GM19468 (cell line): ENCODE data around the gene WFS1.

Experiments
- ATAC-seq: cut with Tn5 transposase; IDR thresholded peaks from one replicate; pipeline ENCODE4 v1.9.1; 2021; ENCODE audit warnings: mild to moderate bottlenecking, moderate library complexity, moderate number of reproducible peaks; ENCODE audit not compliant: unreplicated experiment; ENCODE audit errors: extremely low read depth

WFS1 gene

DNA sequence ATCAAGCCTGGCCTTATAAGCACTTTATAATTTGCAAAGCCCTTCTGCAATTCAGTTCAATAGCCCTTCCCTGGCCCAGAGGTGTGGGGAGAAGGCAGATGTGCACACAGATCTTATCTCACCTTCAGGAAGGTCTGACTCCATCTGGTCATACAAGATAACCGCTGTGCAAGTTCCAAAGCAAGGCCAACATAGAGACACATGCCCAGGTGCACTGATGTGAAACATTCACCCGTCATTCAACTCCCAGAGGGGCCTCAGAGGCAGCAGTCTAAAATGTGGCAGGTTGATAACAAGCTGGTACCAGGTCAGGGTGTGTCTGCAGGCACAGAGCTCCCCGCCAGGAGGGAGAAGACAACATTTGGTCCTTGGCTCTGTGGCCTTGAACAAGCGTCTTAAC, 10.9 kb upstream of the WFS1 start:
- peak; percentile 32 for ATAC-seq

- no peak for ATAC-seq
Measured at GRCh38 chr4:6259886-6260285, 9.8 kb upstream of the WFS1 start.

DNA sequence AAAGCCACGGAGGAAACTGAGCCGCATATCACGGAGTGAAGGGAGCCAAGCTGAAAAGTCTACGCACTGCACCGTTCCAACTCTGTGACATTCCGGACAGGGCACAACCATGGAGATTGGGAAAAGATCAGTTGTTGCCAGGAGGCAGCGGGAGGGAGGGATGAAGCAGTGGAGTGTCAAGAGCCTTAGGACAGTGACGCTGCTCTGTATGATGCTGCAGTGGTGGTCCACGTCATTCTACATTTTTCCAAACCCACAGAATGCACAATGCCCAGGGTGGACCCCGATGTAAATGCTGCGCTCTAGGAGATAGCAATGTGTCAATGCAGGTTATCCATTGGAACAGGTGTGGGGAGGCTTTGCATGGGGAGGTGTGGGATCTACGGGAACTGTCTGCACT, 7.5 kb upstream of the WFS1 start:
- ATAC-seq = no peak

- ATAC-seq = no peak
Measured at GRCh38 chr4:6262847-6263487, 6.7 kb upstream of the WFS1 start.

DNA sequence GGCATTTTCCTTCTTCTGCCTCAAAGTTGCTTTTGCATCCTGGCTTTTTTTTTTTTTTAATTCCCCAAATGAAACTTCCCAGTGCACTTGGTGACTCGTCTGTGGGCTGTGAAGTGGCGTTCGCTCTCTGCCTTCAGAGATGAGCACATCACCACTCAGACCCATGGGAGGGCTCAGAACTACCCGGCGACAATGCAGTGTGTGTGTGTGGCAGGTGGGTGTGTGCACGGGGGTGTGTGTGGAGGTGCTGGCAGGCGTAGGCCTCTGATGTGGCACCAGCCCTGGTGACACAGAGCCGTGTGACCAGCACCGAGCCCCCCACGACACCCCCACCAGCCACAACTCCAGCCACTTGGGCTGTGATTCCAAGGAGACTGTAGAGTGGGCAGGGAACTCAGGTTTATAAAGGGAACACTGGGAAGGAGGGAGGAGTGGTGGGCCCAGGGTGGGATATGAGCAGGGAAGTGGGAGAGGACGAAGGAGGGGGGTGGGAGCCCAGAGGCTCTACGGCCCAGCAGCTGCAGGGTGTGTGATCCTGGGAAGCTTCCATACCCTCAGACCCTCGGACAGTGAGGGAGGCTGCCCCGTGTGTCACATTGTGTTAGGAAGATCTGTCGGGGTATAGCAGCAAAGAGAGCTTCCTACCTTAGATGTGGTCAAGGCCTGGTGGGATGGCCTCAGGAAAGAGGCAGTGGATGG, 6.0 kb upstream of the WFS1 start:
- no peak for ATAC-seq

GRCh38 chr4:6264225-6264540, 5.5 kb upstream of the WFS1 start:
- ATAC-seq = no peak

- no peak for ATAC-seq
Measured at GRCh38 chr4:6265546-6265945, 4.1 kb upstream of the WFS1 start.

DNA sequence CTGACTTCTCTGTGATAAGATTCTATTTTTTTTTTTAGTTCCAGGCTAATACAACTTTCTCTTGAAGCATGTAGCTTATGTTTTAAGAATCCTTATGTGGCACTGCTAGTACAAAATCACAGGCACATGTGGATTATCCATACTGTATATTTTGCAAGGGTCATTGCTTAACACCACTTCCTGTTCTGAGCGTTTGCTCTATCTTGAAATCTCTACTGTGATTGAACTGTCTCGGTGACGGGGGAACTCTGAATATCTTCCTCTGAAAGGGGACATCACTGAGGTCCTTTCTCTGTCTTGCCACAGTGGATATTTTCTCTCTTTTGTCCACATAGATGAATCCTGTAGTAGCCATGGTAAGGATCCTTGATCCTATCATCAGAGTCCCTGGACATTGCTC, 2.1 kb upstream of the WFS1 start:
- ATAC-seq = no peak

- no peak for ATAC-seq
Measured at GRCh38 chr4:6268650-6269615, 717 bp upstream of the WFS1 start.

DNA sequence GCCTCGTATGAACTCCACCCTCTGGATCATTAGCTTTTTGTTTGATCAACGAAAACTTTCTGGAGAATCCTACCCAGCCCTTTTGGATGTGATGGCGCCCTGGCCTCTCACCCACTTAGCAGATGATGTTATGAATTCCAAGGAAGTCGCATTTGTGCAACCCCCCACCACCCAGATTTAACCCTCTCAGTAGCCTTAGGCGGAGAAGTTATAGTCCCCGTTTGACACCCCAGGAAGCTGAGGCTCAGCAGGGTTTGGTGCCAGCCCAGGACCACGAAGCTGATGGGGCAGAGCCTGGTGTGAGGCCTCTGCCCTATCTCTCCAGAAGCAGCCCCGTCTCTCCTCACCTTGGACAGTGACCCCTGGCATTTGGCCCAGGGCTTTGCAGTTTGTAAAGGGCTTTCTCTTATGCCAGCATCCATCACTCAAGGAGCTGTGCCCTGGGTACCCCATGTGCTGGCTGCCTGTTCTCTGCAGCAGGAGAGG, 1.0 kb downstream of the WFS1 start:
- ATAC-seq = no peak

- ATAC-seq = no peak
Measured at GRCh38 chr4:6271206-6271605, 1.6 kb downstream of the WFS1 start.

GRCh38 chr4:6271701-6272465, 2.2 kb downstream of the WFS1 start:
- no peak for ATAC-seq

DNA sequence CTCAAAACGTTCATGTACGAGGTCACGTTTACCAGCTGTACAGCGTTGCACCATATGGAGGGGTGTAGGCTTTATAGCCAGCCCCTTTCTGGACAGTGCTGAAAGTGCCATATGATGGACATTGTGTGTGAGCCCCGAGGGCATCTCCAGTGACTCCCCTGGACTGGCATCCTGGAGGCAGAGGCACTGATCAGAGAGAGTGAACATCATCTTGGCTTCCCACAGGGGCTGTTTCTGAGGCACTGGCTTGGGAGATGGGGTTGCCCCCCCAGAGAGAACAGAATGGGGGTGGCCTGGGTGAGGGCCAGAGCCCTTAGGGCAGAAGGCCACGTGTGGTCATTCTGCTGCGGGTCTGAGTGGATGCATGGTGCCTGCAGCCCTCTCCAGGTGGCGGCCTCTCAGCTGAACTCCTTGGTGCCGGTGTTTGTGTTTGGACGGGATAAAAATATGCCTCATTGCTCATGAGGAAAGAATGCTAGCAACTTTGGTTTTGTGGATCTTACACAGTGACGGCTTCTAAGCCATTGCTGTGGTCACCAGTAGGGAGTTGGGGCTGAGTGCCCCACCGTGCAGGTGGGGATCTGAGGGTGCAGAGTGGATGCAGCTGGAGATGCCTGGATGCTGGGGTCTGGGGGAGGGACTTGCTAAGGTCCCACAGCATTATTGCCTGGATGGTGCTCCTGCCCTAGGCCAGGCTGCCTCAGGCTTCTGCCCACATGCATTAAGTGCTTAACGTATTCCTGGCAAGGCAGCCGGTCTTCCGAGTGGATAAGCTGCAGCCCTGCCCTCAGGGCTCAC, 3.4 kb downstream of the WFS1 start:
- no peak for ATAC-seq

- no peak for ATAC-seq
Measured at GRCh38 chr4:6273661-6273990, 4.0 kb downstream of the WFS1 start.

- no peak for ATAC-seq
Measured at GRCh38 chr4:6275351-6275750, 5.7 kb downstream of the WFS1 start.

- ATAC-seq = no peak
Measured at GRCh38 chr4:6275898-6276806, 6.5 kb downstream of the WFS1 start.

DNA sequence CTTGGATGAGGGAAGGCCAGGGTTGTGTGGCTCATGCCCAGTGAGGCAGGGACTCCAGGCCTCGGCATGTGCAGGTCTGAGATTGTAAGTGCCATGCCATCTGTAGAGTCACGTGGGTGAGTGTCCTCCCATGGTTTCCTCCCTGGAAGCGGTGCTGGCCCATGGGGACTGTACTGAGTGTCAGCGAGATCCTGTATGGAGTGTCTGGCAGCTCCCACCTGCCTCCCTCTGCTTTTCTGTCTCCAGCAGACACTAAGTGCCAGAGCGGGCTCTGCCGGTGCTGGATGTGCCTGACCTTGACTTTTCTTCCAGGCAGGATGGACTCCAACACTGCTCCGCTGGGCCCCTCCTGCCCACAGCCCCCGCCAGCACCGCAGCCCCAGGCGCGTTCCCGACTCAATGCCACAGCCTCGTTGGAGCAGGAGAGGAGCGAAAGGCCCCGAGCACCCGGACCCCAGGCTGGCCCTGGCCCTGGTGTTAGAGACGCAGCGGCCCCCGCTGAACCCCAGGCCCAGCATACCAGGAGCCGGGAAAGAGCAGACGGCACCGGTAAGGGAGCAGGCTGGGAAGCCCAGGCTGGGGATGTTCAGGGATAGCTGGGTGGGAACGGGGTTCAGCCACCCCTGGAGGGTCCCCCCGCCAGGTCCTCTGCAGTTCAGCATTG, 7.6 kb downstream of the WFS1 start:
- ATAC-seq = no peak
